ENCODE measurements around the gene DCDC2B.
"Not testable (repeated sequence)": the region's sequence is repeated elsewhere in the genome, so short reads cannot be mapped to it uniquely, and the experiment has no call there.

The DCDC2B gene

GRCh38 chr1:32256473-32257226 lies 47.8 kb downstream of the DCDC2B start:
- no peak for TF ChIP-seq CTCF (IDR thresholded peaks at IDR 0.05; ENCODE audit: insufficient read depth, low read depth, low read length, missing control alignments)
- DNase-seq (ENCODE audit: low read depth): no peak
- peak overlapping the region; percentile 30 for H3K4me3 ChIP-seq (ENCODE audit: low read depth, low read length)

GRCh38 chr1:32257227-32257508 lies 48.3 kb downstream of the DCDC2B start:
- no peak for DNase-seq (ENCODE audit: low read depth)
- no peak for TF ChIP-seq CTCF (IDR thresholded peaks at IDR 0.05; ENCODE audit: insufficient read depth, low read depth, low read length, missing control alignments)
- H3K4me3 ChIP-seq (ENCODE audit: low read depth, low read length): peak overlapping the region; percentile 30

- not testable (repeated sequence) for H3K4me3 ChIP-seq (ENCODE audit: low read depth, low read length); DNase-seq (ENCODE audit: low read depth)
Measured at GRCh38 chr1:32263236-32263593, 54.3 kb downstream of the DCDC2B start.

- no peak overlapping the region for H3K4me3 ChIP-seq (ENCODE audit: low read depth, low read length)
- peak; percentile 35 for DNase-seq (ENCODE audit: low read depth)
- no peak for TF ChIP-seq CTCF (IDR thresholded peaks at IDR 0.05; ENCODE audit: insufficient read depth, low read depth, low read length, missing control alignments)
Measured at GRCh38 chr1:32263744-32264143, 54.9 kb downstream of the DCDC2B start.
